ENCODE results near the gene DUSP5.

The DUSP5 gene

DNA sequence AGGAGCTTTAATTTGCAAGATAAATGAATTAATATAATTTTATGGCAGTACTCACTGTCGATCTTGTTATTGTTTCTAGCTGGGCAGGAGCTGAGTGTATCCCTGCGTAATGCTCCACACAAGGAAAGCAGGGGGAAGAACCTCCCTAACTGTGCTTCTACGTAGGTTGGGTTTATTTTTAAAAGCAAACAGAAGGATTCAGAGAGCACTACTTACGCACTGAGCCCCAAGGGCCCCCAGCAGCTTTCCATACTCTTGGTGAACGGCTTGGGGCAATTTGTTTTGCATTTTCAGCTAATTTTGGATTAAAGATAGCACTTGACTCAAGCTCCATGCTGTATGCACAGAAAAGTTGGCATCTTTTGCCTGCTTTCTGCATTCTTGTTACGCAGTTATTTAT, 9.6 kb downstream of the DUSP5 start:
- TF ChIP-seq, protein P1, sequence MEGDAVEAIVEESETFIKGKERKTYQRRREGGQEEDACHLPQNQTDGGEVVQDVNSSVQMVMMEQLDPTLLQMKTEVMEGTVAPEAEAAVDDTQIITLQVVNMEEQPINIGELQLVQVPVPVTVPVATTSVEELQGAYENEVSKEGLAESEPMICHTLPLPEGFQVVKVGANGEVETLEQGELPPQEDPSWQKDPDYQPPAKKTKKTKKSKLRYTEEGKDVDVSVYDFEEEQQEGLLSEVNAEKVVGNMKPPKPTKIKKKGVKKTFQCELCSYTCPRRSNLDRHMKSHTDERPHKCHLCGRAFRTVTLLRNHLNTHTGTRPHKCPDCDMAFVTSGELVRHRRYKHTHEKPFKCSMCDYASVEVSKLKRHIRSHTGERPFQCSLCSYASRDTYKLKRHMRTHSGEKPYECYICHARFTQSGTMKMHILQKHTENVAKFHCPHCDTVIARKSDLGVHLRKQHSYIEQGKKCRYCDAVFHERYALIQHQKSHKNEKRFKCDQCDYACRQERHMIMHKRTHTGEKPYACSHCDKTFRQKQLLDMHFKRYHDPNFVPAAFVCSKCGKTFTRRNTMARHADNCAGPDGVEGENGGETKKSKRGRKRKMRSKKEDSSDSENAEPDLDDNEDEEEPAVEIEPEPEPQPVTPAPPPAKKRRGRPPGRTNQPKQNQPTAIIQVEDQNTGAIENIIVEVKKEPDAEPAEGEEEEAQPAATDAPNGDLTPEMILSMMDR (IDR thresholded peaks at IDR 0.05) = no peak

DNA sequence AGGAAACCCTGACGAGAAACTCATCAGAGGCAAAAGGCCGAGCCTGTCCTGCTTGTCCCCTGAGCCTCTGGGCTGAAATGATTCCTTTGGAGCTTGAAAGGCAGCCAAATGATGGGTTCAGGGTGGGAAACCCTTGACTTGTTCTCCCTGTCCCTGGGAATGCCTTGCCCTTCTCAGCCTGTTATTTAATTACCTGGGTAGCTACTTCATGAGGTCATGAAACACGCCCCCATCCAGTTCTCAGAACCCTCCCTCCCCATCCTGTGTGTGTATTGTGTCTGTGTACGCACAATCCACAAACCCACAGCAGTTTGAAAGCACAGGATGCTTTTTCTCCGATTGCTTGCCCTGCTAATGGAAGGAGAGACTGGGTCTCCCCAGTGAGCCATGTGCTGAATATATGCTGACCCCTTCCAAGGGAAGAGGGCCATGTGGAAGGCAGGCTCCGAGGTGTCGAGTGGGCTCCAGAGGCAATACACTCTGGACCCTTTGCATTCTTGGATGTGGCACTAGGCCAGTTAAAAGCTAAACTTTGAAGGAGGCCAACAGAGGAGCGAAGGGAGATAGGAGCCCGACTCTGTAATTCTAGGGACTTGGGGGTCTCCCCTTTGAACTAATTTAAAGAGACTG, 10.6 kb downstream of the DUSP5 start:
- Histone ChIP-seq H3K27ac (no peak overlapping the region), H3K4me1 (ENCODE audit: control insufficient read depth in 1 of 2, insufficient read depth in 1 of 2, low read depth in 1 of 2, low read length in 1 of 2) (peaks cover 0 to 14% of the 10 kb centered on the region in 2 experiments), H3K4me3 (ENCODE audit: low read depth in 1 of 2, low read length in 1 of 2) (no peak overlapping the region), H3K36me3 (no peaks in the 10 kb centered on the region), H3K27me3 (peaks cover 10% of the 10 kb centered on the region), H3K9me3 (no peaks in the 10 kb centered on the region)
- TF ChIP-seq, protein P1 (IDR thresholded peaks at IDR 0.05) = no peak

More for the DNA sequence above, 9.6 kb downstream of the DUSP5 start:
- H3K27ac ChIP-seq = no peak overlapping the region
- no peak overlapping the region for H3K4me3 ChIP-seq (ENCODE audit: low read depth in 1 of 2, low read length in 1 of 2)
- no peaks in the 10 kb centered on the region for H3K9me3 ChIP-seq
- peaks cover 3 to 20% of the 10 kb centered on the region in 2 experiments for H3K4me1 ChIP-seq (ENCODE audit: control insufficient read depth in 1 of 2, insufficient read depth in 1 of 2, low read depth in 1 of 2, low read length in 1 of 2)
- peaks cover 19% of the 10 kb centered on the region for H3K27me3 ChIP-seq
- no peaks in the 10 kb centered on the region for H3K36me3 ChIP-seq

DNA sequence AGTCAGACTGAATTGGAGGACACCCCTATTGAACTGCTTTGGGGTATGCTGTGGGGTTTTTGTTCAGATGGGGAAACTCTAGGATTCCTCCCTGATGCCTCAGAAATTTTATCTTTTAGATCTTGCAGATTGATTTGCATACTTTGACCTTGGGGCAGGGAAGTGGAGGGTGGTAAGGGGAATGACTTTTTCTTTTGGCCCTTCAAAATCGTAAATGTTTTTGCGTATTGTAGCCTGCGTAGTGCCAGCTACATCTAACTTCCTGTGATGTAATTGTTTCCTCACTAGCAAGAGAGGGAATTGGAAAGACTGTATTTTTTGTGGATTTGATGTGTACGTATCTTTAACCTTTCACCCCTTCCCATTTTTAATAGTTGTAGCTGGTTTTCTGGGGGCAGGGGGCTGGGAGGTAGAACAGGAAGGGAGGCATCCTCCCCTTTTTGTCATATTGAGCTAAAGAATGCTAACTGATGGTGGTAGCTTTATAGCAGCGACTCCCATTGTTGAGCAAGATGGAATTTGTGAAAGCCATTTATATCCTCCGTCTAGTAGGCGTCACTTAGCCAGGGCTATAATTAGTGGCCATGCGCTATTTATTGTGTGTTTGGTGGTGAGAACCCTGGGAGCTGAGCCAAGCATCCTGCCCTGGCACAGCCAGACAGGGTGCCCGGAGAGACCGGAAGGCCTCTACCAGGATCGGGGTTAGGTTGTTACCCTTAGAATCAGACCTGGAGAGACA, 11.3 kb downstream of the DUSP5 start:
- H3K4me3 ChIP-seq (ENCODE audit: low read depth in 1 of 2, low read length in 1 of 2) = no peak overlapping the region
- H3K4me1 ChIP-seq (ENCODE audit: control insufficient read depth in 1 of 2, insufficient read depth in 1 of 2, low read depth in 1 of 2, low read length in 1 of 2) = peaks cover 0 to 7% of the 10 kb centered on the region in 2 experiments
- TF ChIP-seq, protein P1 (IDR thresholded peaks at IDR 0.05) = no peak
- H3K27ac ChIP-seq = no peak overlapping the region
- H3K36me3 ChIP-seq = no peaks in the 10 kb centered on the region
- peaks cover 4% of the 10 kb centered on the region for H3K27me3 ChIP-seq
- no peaks in the 10 kb centered on the region for H3K9me3 ChIP-seq

DNA sequence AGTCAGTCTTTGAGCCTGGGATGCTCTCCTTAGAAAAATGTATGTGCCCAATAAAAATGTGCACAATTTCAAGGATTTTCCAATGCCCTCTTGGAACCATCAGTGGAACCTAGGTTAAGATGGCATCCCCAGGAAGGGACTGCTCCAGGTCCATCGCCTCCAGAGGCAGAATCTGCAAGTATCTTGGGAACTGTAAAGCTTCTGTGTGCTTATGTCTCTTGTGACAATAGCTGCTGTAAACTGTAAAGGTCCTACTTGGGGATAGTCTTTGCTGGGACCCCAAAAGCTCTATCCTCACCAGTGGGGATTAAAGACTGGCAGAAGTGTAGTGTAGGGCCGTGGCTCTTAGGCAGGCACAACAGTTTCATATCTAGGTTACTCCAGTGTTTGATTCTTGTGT, 11.9 kb downstream of the DUSP5 start:
- H3K36me3 ChIP-seq = no peaks in the 10 kb centered on the region
- peaks cover 0 to under 1% of the 10 kb centered on the region in 2 experiments for H3K4me1 ChIP-seq (ENCODE audit: control insufficient read depth in 1 of 2, insufficient read depth in 1 of 2, low read depth in 1 of 2, low read length in 1 of 2)
- TF ChIP-seq, protein P1 (IDR thresholded peaks at IDR 0.05) = no peak

DNA sequence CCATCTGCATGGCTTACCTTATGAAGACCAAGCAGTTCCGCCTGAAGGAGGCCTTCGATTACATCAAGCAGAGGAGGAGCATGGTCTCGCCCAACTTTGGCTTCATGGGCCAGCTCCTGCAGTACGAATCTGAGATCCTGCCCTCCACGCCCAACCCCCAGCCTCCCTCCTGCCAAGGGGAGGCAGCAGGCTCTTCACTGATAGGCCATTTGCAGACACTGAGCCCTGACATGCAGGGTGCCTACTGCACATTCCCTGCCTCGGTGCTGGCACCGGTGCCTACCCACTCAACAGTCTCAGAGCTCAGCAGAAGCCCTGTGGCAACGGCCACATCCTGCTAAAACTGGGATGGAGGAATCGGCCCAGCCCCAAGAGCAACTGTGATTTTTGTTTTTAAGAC, 12.4 kb downstream of the DUSP5 start:
- Histone ChIP-seq H3K36me3 (no peaks in the 10 kb centered on the region), H3K4me1 (ENCODE audit: control insufficient read depth in 1 of 2, insufficient read depth in 1 of 2, low read depth in 1 of 2, low read length in 1 of 2) (no peaks in the 10 kb centered on the region), H3K27me3 (peaks cover 4% of the 10 kb centered on the region), H3K9me3 (no peaks in the 10 kb centered on the region), H3K4me3 (ENCODE audit: low read depth in 1 of 2, low read length in 1 of 2) (no peak overlapping the region), H3K27ac (no peak overlapping the region)
- TF ChIP-seq, protein P1 (IDR thresholded peaks at IDR 0.05) = no peak

More for the DNA sequence above, 11.9 kb downstream of the DUSP5 start:
- Histone ChIP-seq H3K9me3 (no peaks in the 10 kb centered on the region), H3K27me3 (peaks cover 4% of the 10 kb centered on the region), H3K4me3 (ENCODE audit: low read depth in 1 of 2, low read length in 1 of 2) (no peak overlapping the region), H3K27ac (no peak overlapping the region)

Measured in neutrophil (primary cell).